BE2C (cell line): Measurements from ENCODE around the gene UGT1A5.

ENCODE experiments used
- DNase-seq: peaks from one replicate; pipeline ENCODE4 v3.0.0-alpha.2; 2020
- H3K27me3 ChIP-seq: fragments of 250-450 bp; sonication (Bioruptor Pico); 2 replicates; pipeline ENCODE4 v1.5.1; 2020; ENCODE audit warnings: mild to moderate bottlenecking
- H3K36me3 ChIP-seq: fragments of 250-450 bp; sonication (Bioruptor Pico); 2 replicates; pipeline ENCODE4 v1.5.1; 2020; ENCODE audit warnings: mild to moderate bottlenecking
- H3K4me1 ChIP-seq: fragments of 250-450 bp; sonication (Bioruptor Pico); 2 replicates; pipeline ENCODE4 v1.5.1; 2020
- H3K4me3 ChIP-seq: 2 replicates; pipeline ENCODE4 v1.5.1; 2011; ENCODE audit warnings: low read depth, low read length
- H3K9me3 ChIP-seq: fragments of 250-450 bp; sonication (Bioruptor Pico); 2 replicates; pipeline ENCODE4 v1.5.1; 2020
- CTCF ChIP-seq: IDR thresholded peaks from 2 replicates; pipeline ENCODE4 v1.5.1; 2012; ENCODE audit warnings: mild to moderate bottlenecking, low read depth, low read length

UGT1A5 gene

DNA sequence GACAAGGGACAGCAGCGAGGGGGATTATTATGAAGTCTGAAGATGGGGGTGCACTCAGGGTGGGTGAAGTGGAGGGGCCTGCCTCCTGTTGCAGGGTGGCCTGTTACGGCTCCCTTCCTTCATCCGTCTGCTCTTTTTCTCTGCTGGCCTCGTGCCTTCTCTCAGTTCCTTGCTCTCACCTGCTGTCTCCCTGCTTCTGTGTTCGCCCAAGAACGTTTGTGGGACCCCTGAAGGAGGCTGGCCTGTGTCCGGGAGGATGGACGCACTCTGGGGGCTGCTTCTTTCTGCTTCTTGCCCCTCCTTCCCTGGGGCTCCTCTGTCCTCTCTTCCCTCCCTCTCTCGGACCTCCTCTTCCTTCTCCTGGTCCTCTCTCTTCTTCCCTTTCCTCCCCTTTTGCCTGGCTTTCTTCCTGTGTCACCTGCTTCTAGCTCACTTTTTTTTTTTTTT, 79.2 kb downstream of the UGT1A5 start:
- Histone ChIP-seq H3K9me3 (no peaks in the 10 kb centered on the region), H3K4me3 (no peak overlapping the region), H3K4me1 (no peaks in the 10 kb centered on the region), H3K36me3 (no peaks in the 10 kb centered on the region), H3K27me3 (no peaks in the 10 kb centered on the region)
- no peak for TF ChIP-seq CTCF
- DNase-seq, result no peak

- Histone ChIP-seq H3K9me3 (no peaks in the 10 kb centered on the region), H3K36me3 (no peaks in the 10 kb centered on the region), H3K4me1 (no peaks in the 10 kb centered on the region), H3K4me3 (no peak overlapping the region), H3K27me3 (no peaks in the 10 kb centered on the region)
- no peak for DNase-seq
- no peak for TF ChIP-seq CTCF
Observed at GRCh38 chr2:233792720-233793119, 80.0 kb downstream of the UGT1A5 start.

GRCh38 chr2:233793465-233794127, 80.9 kb downstream of the UGT1A5 start:
- Histone ChIP-seq H3K27me3 (no peaks in the 10 kb centered on the region), H3K36me3 (no peaks in the 10 kb centered on the region), H3K9me3 (no peaks in the 10 kb centered on the region), H3K4me1 (no peaks in the 10 kb centered on the region), H3K4me3 (no peak overlapping the region)
- no peak for DNase-seq
- TF ChIP-seq CTCF, result no peak

GRCh38 chr2:233794128-233794658, 81.5 kb downstream of the UGT1A5 start:
- no peaks in the 10 kb centered on the region for H3K9me3 ChIP-seq
- DNase-seq, result no peak
- no peaks in the 10 kb centered on the region for H3K4me1 ChIP-seq
- no peak for TF ChIP-seq CTCF
- H3K4me3 ChIP-seq, result no peak overlapping the region
- H3K27me3 ChIP-seq, result no peaks in the 10 kb centered on the region
- no peaks in the 10 kb centered on the region for H3K36me3 ChIP-seq

- Histone ChIP-seq H3K4me1 (no peaks in the 10 kb centered on the region), H3K36me3 (no peaks in the 10 kb centered on the region), H3K9me3 (no peaks in the 10 kb centered on the region), H3K27me3 (no peaks in the 10 kb centered on the region), H3K4me3 (no peak overlapping the region)
- no peak for TF ChIP-seq CTCF
- no peak for DNase-seq
Observed at GRCh38 chr2:233795735-233796171, 83.0 kb downstream of the UGT1A5 start.

GRCh38 chr2:233796254-233796653, 83.5 kb downstream of the UGT1A5 start:
- no peak for DNase-seq
- Histone ChIP-seq H3K4me1 (no peaks in the 10 kb centered on the region), H3K27me3 (no peaks in the 10 kb centered on the region), H3K9me3 (no peaks in the 10 kb centered on the region), H3K36me3 (no peaks in the 10 kb centered on the region), H3K4me3 (no peak overlapping the region)
- no peak for TF ChIP-seq CTCF
